Measurements from ENCODE around the gene SEMA3G. TPM values are rescaled to one million over a fixed set of nuclear protein-coding genes. Genes with fewer than 3 reads are reported as not detected.

The SEMA3G gene
- total RNA-seq, 1 experiment from 2014 or later = 0.29 TPM

GRCh38 chr3:52420388-52420787 lies 24.5 kb downstream of the SEMA3G start:
- DNase-seq (ENCODE audit: low spot score) = no peak

DNA sequence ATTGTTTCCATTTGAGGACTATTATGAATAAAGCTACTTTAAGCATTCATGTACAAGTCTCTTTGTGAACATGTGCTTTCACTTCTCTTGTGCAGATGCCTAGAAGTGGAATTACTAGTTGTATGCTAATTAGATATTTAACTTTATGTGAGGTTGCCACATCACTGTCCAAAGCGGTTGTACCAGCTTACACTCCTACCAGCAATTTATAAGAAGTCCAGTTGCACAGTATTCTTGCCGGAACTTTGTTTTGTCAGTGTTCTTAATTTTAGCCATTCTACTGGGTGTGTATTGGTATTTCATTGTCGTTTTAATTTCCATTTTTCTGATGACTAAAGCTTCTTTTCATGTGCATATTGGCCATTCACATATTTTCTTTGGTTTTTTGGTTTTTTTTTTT lies 29.1 kb downstream of the SEMA3G start:
- DNase-seq (ENCODE audit: low spot score) = no peak

DNA sequence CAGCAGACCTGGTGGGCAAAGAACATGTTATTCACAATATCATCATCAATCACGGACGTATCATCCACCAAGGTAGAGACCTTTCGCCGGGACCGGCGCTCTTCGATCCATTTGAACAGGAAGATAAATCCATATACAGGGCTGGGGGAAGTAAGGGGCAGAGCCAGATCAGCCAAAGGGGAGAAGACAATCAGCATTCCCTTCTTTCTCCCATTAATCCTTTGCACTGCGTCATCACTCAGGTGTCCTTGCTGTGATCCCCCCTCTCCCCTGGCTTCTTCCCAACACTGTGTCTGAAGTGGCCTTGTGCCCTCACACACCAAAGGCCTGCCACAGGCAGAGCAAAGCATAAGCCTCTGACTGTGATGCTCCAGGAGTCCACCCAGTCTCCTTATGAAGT lies 36.4 kb downstream of the SEMA3G start:
- DNase-seq (ENCODE audit: low spot score) = no peak

- DNase-seq (ENCODE audit: low spot score) = no peak
These were observed 37.1 kb downstream of the SEMA3G start for GRCh38 chr3:52407779-52408178.

GRCh38 chr3:52406791-52407510 lies 38.0 kb downstream of the SEMA3G start:
- DNase-seq (ENCODE audit: low spot score) = no peak

DNA sequence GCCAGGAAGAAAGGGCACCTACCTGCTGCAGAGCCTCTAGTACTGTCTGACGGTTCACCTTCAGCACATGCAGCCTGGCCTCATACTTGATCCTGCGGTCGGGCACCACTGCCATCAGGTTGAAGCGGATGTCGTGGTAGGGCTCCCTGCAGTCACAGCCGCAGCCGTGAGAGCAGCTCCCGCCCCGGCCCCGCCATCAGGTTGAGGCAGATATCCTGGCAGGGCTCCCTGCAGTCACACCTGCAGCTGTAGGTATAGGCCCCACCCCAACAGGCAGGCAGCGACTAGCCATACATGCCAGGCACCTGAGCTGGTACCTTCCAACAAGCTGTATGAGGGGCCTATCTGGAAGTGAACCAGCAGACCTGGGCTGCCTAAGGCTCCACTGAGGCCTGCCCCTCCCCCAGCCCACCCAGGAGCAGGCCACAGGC lies 38.7 kb downstream of the SEMA3G start:
- DNase-seq (ENCODE audit: low spot score) = no peak

DNA sequence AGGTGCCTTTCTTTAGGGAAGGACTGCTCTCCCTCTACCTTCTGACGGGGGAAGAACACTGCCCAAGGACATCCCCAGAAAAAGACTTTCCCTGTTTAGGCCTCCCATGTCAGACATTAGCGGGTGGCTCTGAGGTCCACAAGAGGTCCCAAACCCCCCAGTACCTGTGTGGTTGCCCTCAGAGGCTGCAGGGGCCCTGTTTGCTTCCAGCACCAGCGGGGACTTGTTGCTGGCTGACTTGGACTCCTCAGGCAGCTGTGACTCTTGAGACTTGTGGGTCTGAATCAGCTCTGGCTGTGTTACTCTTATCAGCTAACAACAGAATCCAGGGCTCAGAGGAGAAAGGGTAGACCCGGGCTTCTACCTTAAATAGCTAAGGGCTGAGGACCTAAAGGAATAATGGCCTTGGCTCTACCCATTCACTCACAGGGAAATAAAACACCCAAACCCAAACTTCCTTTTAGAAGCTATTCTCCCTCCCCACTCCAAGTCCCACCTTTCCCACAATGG lies 39.2 kb downstream of the SEMA3G start:
- no peak for DNase-seq (ENCODE audit: low spot score)

GRCh38 chr3:52405066-52405465 lies 39.8 kb downstream of the SEMA3G start:
- no peak for DNase-seq (ENCODE audit: low spot score)

DNA sequence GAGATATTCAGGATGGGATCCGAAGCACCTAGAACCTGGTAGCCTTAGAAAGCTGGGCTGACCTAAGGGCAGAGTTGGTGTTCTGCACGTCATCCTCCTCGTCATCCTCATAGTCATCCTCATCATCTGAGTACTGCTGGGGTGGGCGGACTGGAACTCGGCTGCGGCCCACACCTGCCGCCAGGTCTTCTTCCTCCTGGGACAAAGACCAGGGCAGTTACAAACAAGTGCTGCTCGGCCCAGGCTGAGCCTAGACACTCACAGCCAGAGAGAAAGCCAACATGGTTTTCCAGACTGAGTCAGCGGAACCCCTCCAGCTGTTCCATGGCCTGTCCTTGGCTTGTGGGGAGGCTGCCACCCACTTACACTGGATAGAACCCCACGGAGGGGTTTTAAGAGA lies 40.5 kb downstream of the SEMA3G start:
- no peak for DNase-seq (ENCODE audit: low spot score)

GRCh38 chr3:52403955-52404354 lies 40.9 kb downstream of the SEMA3G start:
- no peak for DNase-seq (ENCODE audit: low spot score)

DNA sequence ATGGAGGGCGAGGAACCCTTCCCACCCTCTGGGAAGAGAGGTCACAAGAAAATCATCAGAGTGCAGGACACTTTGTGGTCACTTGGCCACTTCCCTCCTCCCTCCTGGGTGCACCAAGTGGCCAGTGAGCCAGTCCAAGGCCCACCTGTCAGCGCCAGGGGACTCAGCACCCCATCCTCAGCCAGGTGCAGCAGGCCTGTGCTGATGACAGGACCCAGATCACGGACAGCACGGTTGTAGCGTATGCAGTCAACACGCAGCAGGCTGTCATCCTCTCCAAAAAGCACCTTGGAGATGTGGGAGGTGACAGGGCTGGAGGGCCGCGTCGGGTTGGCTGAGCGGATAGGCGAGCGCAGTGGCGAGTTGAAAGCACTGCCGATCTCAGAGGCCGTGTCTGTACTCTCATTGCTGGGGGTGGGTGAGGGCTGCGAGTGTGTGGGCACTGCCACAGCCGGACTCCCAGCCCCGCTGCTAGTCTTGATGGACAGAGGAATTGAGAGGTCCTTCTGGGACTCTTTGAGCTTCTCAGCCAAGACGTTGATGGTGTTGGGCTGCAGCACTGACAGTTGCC lies 41.5 kb downstream of the SEMA3G start:
- DNase-seq (ENCODE audit: low spot score) = no peak

GRCh38 chr3:52402706-52403270 lies 42.1 kb downstream of the SEMA3G start:
- DNase-seq (ENCODE audit: low spot score) = no peak

DNA sequence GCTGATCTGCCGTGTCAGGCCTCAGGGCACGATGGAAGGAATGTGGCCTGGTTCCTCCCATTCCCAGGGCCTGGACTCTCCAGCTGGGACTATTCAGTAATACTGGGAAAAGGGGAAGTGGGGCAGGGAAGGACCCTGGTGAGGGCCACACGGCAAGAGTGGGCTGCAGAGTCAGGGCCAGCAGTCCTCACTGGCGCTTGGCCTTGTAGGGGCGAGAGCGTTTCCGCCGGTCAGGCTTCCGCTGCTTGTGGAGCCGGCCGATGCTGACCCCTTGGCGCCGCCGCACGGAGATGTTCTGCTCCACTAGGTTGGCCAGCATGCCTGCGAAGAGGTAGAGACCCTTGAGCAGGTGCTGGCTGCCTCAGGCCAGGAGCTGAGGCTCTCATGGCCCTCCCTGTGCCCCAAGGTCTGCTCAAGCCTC lies 42.8 kb downstream of the SEMA3G start:
- DNase-seq (ENCODE audit: low spot score) = no peak

DNA sequence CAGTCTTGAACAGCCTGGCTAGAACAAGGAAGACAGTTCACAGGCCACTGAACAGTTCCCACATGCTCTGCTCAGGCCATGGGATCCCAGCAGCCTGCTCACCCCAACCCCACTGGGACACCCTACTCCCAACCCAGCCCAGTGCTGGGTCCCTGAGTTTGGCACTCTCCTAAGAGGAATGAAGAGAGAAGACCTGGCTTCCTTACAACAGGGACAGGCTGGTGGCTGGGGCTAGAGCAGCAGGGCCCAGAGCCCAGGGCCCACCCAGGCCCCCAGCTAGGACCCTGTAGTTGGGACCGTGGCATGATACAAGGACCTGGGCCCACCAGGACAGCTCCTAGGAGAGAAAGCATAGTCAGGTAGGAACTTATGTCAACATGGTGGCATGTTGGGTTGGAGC lies 43.4 kb downstream of the SEMA3G start:
- DNase-seq (ENCODE audit: low spot score) = no peak

DNA sequence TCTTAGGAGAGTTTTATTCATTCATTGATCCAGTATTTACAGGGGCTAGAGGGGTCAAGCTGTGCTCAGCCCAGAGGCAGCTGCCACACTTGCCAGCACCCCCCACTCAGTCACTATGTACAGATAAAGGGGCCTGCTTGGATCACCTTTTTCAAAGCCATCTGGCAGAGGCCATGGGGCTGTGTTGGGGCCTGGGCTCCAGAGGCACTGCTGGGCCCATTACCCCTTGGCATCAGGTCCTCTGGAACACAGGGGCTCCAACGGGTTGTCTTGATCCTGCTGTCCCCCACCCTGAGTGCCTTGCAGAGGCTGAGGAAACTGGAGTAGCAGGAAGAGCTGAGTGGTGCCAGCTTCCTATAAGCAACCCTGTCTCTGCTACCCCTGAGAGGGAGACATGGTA lies 43.9 kb downstream of the SEMA3G start:
- no peak for DNase-seq (ENCODE audit: low spot score)

DNA sequence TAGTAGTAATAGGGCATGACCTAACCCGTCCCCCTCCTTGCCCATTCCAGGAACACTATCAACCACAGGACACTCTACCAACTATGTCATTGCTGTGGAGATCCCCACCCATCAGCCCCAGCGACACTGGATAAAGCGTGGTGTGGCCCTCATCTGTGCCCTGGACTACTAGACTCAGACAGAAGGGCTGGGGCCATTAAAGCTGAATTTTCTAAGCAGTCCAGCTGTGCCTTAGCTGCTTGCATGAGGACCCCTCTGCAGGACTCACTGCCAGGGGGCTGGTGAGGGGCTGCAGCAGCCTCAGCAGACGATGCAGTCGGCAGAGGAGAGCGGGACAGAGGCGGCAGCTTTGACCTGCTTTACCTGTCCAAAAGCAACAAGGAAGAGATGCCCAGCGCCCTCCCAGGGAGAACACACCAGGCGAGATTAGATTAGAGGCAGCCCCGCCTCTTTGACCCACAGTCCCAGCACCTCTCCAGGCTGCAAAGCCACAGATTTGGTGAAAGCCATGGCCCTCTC lies 44.6 kb downstream of the SEMA3G start:
- no peak for DNase-seq (ENCODE audit: low spot score)

DNA sequence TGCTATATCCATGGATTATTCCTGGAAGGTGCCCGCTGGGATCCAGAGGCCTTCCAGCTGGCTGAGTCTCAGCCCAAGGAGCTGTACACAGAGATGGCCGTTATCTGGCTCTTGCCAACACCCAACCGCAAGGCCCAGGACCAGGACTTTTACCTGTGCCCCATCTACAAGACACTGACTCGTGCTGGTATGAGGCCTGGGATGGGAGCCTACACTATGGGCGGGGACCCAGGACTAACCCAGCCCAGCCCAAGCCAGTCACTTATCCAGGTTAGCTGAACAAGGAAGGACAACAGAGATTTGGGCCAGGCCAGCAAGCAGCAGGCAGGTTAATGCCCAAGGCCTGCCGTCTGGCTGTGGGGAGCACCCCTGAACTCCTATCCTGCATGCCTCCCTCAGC lies 45.3 kb downstream of the SEMA3G start:
- DNase-seq (ENCODE audit: low spot score) = no peak

DNA sequence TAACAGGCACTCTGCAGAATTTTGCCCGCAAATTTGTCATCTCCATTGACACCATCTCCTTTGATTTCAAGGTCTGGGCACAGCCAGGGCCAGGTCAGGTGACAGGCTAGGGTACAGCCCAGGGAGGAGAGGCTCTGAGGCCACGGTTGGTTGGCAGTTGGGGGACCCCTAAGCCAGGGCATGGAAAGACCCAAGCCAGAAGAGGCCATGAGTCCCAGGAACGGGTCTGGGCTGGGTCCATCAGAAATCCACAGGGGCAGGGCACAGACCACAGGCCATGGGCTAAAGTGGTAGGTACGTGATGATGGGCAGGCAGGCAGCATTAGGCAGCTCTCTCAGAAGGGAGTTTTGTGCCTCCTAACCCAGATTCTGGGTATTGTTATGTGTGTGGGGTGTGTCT lies 45.8 kb downstream of the SEMA3G start:
- no peak for DNase-seq (ENCODE audit: low spot score)

- DNase-seq (ENCODE audit: low spot score) = no peak
These were observed 46.2 kb downstream of the SEMA3G start for GRCh38 chr3:52398670-52399081.

DNA sequence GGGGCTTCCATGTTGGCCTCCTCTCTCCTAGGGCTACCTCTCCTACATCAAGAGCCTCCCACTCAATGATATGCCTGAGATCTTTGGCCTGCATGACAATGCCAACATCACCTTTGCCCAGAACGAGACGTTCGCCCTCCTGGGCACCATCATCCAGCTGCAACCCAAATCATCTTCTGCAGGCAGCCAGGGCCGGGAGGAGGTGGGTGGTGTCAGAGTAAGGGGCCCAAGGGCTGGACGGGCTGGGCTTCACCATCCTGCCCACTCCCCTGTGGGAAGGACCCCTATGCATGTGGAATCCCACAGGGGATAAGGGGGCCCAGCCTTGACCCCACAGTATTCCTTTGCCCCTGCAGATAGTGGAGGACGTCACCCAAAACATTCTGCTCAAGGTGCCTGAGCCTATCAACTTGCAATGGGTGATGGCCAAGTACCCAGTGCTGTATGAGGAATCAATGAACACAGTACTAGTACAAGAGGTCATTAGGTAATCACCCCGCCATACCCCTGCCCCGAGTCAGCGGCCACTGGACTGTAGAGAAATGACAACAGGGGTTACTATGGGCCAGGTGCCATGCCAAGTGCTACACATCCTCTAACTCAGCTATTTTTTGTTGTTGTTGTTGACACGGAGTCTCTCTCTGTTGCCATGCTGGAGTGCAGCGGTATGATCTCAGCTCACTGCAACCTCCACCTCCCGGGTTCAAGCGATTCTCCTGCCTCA lies 47.1 kb downstream of the SEMA3G start:
- no peak for DNase-seq (ENCODE audit: low spot score)

DNA sequence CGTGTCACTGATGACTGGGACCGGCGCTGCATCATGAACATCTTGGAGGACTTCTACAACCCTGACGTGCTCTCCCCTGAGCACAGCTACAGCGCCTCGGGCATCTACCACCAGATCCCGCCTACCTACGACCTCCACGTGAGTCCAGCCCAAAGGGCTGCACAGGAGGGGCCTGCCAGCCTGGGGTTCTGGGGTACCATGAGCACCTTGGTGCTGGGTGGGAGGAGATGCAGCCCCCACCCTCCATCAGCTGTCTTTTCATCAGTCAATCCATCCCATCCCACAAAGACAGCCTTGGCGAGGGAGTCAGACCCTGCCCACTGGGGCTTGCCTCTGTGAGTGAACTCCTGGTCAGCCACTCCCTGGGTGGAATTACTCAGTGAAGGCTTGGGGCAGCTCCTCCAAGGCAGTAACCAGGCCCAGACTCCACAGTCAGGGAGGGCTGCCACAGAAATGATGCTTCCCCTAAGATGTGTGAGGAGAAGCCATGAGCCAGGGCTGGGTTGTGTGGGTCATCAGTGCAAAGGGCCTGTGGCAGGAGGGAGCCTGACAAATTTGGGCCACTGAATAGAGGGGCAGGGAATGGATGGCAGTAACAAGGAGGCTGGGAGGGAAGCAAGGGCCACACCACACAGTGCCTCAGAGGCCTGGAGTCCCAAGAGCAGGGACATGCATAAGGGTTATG lies 47.9 kb downstream of the SEMA3G start:
- no peak for DNase-seq (ENCODE audit: low spot score)
